Measurements from ENCODE around the gene GLE1.

The GLE1 gene

GRCh38 chr9:128540634-128541360 is 36.3 kb downstream of the GLE1 start:
- H3K27ac ChIP-seq: no peak overlapping the region
- no peak for TF ChIP-seq CTCF (IDR thresholded peaks at IDR 0.05)
- no peak for TF ChIP-seq ZFX (IDR thresholded peaks at IDR 0.05; ENCODE audit: borderline replicate concordance)

GRCh38 chr9:128546504-128546903 is 42.0 kb downstream of the GLE1 start:
- TF ChIP-seq CTCF (IDR thresholded peaks at IDR 0.05) (no peak), ZFX (IDR thresholded peaks at IDR 0.05; ENCODE audit: borderline replicate concordance) (no peak)
- H3K27ac ChIP-seq: no peak overlapping the region

DNA sequence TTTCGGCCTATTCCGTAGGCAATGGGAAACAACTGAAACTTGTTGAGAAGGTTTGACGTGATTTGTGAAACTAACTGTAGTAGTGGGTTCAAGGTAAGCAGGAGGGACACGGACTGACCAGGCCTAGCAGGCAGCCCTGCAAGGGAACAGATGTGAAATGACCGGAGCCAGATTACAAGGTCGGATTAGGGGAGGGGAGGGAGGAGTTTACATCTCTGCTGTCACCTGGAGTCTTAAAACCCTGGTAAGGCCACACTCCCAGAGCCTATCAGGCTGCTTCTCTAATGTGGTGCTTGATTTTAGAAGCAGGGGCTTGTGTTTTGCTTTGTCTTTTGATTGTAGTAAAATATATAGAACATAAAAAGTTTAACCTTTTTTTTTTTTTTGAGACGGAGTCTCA is 44.4 kb downstream of the GLE1 start:
- TF ChIP-seq ZFX (IDR thresholded peaks at IDR 0.05; ENCODE audit: borderline replicate concordance): no peak
- no peak for TF ChIP-seq CTCF (IDR thresholded peaks at IDR 0.05)
- H3K27ac ChIP-seq: no peak overlapping the region

DNA sequence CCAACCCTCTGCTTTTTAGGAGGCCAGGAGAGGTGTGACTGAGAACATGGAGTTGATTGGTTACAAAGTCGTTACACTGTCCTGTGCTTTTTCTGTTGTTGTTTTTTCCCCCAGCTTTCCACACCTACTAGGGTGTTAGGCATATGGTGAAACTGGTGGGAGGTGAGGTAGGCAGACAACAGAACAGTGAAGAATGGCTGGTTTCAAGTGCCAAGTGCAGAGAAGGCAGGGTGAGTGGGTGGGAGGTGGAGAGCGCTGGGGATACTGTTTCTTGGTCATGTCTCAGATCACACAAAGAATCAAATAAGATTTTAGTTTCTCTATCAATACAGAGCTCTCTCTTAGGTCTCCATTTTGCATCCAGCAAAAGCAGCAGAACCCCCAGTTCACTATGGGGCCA is 45.7 kb downstream of the GLE1 start:
- TF ChIP-seq ZFX (IDR thresholded peaks at IDR 0.05; ENCODE audit: borderline replicate concordance): no peak
- no peak for TF ChIP-seq CTCF (IDR thresholded peaks at IDR 0.05)
- H3K27ac ChIP-seq: no peak overlapping the region

DNA sequence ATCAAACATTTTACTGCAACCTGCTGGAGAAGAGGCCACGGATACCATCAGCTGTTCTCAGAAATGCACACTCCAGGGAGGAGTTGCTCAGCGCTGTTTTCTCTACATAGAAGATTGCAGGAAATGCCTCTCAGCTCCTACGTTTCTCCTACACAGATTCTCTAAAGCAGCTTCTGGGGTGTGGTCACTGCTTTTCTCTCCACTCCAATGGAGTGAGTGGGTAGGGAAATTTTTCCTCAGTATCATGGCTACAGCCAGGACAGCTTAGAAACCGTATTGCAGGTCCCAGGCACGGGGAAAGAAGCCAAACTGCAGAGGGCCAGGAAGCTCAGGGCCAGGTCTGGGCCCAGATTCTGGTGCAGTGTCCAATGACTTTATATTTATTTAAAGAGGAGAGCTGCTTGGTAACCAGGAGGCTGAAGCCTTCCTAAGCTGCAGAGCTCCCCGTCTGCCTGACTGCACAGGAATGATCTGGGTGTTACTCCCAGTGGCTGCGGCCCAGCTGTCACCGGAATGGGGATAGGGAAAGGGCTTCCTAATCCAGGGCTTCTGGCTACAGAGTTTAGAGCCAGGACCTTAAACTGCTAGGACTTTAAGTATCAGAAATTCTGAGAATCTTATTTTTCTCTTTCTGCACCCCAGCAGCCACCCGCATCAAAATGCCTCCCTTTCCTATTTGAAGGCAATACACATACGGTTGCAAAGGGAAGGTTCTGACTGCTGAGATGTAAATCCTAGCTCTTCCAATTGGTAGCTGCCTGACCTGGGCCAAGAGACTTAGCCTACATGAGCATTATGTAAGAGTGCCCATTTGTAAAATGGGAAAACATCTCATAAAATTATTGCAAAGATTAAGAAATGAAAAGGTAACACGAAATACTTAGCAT is 46.5 kb downstream of the GLE1 start:
- no peak overlapping the region for H3K27ac ChIP-seq
- TF ChIP-seq ZFX (IDR thresholded peaks at IDR 0.05; ENCODE audit: borderline replicate concordance) (no peak), CTCF (IDR thresholded peaks at IDR 0.05) (no peak)

GRCh38 chr9:128551657-128552152 is 47.2 kb downstream of the GLE1 start:
- no peak overlapping the region for H3K27ac ChIP-seq
- TF ChIP-seq CTCF (IDR thresholded peaks at IDR 0.05) (no peak), ZFX (IDR thresholded peaks at IDR 0.05; ENCODE audit: borderline replicate concordance) (no peak)

Measured in 22Rv1 (cell line).